GM21619 (cell line): Measurements from ENCODE around the gene FRS2.

Experiments
- ATAC-seq: cut with Tn5 transposase; IDR thresholded peaks from one replicate; pipeline ENCODE4 v1.9.1; 2021; ENCODE audit not compliant: unreplicated experiment

The FRS2 gene

DNA sequence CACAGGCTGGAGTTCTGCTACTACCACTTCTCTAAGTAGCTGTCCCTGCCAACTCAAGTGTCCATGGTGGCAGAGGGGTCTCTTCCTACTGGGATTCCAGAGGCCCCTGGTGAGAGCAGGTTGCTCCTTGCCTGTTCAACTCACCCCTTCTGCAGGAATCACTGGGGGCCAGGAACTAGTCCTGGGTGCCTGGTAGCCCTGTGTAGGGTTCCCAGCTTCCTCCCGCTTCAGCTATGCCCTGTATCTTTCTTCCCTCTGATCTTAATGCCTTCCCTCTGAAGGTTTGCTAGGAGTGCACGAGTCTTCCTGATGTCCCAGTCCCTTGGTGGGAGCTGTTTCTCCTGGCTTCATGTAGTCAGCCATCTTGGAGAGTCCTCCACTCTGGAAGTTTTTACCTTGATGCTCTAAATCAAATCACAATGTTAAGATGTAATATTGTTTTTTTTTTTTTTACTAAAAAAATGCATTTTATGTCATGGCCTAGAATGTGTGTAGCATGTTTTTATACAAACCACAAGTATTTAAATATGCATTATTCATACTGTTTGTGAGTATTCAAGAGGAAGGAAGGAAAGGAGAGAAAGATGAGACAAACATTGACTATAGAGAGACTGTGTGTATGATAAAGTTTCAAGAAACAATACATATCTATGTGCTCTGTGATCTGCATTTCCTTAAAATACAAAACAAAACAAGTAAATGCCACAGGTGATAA is 54.7 kb downstream of the FRS2 start:
- ATAC-seq = no peak

DNA sequence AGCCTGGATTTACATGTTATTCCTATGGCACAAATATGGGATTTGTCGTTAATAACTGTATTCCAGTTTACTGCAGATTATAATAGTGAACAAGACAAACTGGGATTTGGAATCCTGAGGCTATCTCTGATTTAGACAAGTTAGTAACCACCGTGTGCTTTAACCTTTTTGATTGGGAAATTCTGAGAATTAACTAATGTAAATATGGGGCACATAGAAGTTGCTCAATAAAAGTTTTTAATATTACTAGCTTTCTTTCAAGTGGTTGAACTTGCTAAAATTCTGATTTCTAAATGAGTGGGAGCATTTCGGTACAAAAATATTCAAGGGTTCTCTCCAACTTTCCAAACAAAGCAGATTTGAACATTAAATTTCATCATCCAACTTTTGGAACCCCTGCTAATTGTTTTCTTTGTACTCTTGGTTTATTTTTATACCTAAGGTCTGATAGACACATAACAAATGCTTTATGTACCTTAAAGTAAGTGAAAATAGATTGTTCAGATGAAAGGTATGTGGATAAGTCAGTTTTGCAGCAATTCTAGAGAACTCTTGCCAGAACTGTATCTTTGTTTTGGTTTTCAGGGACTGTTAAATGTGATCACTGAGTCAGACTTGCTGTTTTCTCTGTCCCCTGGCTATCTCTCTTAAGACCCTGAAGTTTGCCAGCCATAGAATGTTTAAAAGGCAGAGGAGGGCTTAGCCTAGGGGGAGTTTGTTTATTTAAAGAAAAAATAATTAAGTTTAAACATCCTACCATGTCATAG is 57.5 kb downstream of the FRS2 start:
- no peak for ATAC-seq

DNA sequence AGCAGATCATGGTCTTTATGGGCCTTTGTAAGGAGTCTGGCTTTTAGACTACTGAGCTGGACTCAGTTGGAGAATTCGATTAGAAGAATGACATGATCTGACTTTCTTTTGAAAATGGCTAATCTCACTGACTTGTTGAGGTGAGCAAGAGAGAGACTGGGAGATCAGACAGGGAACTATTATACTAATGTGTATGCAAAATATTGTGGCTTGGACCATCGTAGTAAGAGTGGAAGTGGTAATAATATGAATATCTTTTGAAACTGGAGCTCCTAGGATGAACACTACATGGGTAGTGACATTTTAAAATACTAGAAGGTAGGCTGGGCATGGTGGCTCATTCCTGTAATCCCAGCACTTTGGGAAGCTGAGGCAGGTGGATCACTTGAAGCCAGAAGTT is 58.8 kb downstream of the FRS2 start:
- no peak for ATAC-seq

DNA sequence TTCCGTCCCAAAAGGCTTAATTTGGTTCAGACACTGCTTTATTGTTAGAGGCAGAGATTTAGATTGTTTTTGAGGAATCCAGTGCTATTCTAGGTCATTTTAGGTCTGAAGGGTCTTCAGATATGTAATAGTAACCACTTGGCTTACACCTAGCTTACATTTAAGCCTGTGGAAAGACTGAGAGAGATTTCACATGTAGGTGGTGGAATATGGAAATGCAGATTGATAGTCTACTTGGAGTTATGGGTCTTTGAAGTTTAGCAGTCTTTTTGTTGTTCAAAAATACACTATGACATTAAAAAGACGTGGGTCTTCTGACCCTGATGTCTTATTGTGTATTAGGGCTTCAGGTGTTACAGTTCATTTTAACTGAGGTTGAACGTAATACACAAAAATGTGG is 63.7 kb downstream of the FRS2 start:
- no peak for ATAC-seq

DNA sequence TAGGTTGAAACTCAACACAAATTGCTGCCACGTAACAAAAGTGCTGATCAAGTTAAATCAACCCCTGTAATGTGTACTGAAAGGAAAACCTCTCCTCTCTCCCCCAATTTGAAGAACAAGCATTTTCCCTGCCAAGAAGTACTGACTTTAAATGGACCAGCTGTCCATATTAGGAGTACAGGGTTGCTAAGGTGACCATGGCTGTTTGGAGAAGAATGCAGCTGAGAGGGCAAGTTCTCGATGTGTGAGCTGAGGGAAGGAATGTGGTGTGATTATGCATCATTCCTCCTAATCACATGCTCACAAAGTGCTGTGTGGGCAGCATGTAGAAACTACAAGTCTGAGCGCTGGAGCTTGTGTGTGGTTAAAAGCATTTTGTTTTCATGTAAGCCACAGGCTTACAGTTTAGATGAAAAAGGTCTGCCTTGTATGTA is 64.2 kb downstream of the FRS2 start:
- ATAC-seq = peak; percentile 89

DNA sequence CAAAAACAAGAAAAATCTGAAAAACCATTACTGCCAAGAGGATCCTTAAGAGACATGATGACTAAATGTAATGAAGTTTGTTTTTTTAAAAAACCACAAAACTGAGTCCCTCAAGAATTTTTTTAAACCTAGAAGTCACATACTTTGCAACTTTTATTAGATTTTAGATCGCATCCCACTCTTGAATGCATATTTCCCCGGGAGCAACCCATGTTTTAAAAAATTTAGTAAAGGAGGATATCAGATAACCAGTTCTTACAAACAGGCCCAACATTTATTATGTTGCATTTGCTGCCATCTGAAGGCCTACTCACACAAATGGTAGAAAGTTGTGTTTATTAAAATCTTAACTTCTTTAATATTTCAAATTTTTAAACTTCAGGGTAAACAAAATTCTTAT is 70.8 kb downstream of the FRS2 start:
- ATAC-seq = no peak

DNA sequence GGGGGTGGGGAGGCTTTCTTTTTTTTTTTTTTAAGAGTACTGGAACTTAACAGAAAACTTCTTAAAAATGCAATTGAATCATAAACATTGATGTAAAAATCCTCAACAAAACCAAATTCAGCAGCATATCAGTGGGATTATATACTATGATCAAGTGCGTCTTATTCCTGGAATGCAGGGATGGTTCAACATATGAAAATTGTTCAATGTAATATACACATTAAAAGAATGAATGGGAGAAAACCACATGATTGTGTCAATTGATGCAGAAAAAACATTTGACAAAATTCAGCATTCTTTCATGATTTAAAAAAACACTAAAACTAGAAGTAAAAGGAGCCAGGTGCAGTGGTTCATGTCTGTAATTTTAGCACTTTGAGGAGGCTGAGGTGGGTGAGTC is 73.9 kb downstream of the FRS2 start:
- no peak for ATAC-seq

DNA sequence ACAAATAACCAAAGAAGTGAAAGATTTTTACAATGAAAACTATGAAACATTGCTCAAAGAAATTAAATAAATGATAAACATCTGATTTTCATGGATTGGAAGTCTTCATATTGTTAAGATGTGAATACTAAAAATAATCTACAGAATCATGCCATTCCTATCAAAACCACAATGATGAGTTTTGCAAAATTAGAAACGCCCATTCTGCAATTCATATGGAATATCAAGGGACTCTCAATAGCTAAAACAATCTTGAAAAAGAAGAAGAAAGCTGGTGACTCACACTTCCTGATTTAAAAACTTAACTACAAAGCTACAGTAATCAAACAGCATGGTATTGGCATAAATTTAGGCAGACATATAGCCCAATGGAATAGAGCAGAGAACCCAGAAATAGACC is 74.9 kb downstream of the FRS2 start:
- ATAC-seq = no peak

DNA sequence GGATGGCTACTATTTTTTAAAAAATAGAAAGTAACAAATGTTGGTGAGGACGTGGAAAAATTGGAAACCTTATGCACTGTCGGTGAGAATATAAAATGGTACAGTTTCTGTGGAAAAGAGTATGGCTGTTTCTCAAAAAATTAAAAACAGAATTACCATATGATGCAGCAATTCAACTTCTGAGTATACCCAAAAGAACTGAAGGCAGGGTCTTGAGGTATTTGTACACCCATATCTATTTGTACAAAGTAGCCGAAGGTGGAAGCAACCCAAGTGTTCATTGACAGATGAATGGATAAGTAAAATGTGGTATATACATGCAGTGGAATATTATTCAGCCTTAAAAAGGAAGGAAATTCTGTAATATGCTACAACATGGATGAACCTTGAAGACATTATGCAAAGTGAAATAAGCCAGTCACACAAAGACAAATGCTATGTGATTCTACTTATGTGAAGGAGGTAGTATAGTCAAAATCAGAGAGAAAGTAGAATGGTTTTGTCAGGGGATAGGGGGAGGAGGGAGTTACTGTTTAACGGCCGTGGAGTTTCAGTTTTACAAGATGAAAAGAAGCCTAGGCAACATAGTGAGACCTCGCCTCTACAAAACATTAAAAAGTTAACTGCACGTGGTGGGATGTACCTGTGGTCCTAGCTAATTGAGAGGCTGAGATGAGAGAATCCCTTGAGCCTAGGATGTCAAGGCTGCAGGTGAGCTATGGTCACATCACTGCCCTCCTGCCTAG is 76.7 kb downstream of the FRS2 start:
- ATAC-seq = peak; percentile 87

DNA sequence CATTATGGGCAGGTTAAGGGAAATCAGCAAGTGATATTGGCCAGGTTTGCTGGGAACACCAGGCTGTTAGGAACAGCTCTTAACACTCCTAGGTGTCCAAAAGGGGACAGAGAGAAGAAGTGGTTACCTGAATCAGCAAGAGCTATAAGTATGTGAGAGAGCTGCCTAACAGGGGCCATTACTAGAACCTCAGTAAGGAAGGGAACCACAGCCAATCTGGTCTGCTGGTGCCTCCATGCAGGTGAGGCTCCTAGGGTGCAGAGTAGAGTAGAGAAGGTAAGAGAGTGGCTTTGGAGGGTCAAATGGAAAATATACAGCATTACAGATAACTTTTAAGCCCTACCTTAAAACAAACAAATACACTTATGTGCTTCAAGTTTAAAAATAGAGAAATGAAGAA is 78.5 kb downstream of the FRS2 start:
- ATAC-seq = no peak

DNA sequence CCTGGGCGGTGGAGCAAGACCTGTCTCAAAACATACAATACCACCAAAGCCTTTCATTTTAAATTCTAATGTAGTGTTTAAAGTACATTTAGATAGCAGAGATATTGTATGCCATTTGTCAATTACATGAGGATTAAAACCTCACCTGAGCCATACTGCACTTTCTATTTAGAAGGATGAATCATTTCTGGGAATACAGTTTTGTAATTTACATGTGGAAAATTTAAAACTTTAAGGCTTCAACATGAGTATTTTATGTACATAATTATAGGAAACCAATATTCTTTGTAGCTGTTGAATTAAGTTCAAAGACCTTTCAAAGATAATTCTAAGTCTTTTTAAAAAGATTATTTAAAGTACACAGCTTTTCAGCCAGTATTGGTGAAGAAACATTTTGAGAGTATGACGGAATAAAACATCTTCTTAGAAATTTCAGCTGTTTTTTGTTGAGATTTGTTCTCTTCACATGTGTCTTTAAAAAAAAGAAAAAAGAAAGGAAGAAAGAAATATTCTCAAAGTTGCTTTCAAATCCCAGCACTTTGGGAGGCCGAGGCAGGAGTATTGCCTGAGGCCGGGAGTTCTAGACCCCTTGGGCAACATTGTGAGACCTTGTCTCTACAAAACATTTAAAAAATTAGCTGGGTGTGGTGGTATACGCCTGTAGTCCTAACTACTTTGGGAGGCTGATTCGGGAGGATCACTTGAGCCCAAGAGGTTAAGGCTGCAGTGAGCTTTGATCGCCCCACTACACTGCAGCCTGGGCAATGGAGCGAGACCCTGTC is 80.6 kb downstream of the FRS2 start:
- no peak for ATAC-seq

DNA sequence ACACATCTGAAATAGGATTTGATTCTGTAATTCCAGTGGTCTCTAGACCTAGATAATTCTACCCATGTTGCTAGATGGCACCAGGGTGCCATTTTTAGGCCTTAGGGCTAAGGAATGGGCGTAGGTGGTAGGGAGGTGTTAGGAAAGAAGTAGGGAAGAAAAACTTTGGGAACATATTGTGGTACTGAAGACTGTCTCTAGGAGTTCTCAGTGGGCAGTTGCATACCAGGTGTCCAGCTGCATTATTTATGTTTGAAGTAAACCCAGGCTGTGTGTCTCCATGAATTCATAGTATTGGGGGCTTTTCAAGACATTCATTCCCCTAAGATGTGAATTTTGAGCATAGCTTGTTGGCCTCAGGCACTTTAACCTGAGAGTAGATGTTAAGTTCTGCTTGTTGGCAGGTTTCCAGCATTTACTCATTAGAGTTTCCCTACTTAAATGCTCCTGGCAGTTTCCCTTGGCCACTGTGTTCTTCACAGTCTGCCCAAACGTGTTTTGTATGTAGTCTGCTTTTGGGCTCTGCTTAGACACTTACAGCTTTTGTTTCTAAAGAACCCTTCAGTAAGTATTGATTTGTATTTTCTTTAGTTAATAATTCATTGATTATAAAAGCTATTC is 83.5 kb downstream of the FRS2 start:
- ATAC-seq = no peak

DNA sequence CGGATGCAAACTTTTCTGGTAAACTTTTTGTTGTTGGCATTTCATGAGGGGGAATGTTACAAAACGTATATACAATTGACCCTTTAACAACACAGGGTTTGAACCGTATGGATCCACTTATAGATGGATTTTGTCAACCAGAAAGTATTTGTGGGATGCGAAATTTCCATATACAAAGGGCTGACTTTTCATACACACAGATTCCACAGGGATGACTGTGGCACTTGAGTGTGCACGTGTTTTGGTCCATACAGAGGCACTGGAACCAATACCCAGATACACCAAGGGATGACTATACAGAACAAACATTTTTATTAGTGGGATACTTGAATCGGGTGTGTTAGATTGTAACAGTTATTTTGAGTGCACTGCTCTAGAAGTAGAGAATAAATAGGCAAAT is 85.3 kb downstream of the FRS2 start:
- no peak for ATAC-seq

DNA sequence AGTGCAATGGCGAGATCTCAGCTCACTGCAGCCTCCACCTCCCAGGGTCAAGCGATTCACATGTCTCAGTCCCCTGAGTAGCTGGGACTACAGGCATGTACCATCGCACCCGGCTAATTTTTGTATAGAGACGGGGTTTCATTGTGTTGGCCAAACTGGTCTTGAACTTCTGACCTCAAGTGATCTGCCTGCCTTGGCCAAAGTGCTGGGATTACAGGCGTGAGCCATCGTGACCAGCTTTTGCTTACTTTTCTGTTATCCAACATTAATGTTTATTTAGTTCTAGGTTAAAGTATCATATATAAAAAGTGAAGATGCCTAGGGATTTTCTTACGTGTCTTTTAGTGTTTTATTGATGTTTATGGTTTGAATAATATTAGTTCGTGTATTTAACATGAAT is 86.2 kb downstream of the FRS2 start:
- no peak for ATAC-seq

DNA sequence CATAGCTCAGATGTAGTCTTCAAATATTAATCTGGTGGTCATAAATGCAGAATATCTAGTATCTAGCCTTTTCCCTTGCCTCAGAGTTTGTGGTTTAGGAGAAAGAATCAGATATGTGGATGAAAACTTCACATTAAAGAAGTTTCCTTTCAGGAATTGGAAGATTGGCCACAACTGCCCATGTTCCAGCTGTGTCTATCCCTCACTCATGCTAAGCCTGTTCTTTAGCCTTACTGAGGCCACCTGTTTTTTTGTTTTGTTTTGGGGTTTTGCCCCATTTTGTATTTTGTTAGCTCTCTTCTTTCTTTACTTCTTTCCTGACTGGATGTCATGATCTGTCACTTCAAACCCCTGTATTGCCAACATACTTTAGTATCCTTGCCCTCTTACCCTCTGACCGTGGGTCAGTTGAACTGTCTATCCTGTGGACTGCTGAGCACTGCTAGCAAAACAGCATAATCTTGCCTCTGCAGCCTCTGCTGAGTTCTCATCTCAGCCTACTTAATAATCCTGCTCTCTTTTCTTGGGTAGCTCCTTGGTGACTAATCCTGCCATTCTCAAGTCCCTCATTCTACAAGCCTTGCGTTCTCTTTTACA is 93.1 kb downstream of the FRS2 start:
- ATAC-seq = no peak

DNA sequence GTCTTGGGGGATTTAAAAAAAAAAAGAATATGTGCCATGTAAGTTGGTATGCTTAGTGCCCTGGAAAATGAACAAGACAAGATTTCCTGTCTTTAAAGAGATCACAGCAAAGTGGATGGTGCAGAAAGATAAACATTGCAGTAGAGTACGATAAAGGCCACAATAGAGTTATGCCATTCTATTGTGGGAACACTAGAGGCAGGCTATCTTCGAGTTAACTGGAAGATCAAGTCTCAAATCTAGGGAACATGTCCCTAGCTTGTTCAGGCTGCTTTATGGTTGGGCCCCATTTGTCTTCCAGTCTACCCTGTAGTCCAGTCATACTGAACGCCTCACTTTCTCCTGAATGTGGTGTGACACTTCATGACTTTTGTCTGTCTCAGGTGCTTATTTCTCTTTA is 96.4 kb downstream of the FRS2 start:
- ATAC-seq = no peak

DNA sequence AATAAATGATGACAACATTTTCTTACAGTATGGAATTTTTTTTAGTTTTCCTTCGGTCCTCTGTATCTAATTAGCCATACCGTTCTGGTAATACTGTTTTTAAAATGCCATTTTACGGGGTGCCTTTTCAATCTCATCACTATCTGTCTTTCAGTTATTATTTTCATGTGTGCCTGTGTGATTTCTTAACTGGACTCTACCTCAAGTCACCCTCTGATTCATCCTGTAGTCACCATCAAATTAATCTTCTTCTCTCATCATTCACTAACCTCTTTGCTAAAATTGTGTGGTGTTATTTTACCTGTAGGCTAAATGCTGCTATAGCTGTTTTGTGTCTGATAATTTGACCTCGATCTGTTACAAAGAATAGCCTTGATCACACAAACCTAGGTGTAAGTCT is 99.0 kb downstream of the FRS2 start:
- ATAC-seq = no peak

DNA sequence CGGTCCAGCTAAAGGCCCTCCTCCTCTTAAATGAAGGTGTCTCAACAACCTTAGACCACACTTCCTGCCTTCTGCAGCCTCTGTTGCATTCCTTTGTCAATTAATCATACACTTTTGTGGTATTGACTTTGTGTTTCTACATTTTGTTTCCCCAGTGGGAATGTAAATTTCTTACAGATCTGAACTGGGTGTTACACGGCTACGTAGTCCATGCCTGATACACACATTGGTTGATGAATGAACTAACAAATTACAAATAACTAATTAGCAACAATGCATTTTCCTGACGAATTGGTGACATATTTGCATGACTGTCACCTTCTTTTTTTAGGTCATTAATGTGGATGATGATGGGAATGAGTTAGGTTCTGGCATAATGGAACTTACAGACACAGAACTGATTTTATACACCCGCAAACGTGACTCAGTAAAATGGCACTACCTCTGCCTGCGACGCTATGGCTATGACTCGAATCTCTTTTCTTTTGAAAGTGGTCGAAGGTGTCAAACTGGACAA is 99.9 kb downstream of the FRS2 start:
- ATAC-seq = no peak

DNA sequence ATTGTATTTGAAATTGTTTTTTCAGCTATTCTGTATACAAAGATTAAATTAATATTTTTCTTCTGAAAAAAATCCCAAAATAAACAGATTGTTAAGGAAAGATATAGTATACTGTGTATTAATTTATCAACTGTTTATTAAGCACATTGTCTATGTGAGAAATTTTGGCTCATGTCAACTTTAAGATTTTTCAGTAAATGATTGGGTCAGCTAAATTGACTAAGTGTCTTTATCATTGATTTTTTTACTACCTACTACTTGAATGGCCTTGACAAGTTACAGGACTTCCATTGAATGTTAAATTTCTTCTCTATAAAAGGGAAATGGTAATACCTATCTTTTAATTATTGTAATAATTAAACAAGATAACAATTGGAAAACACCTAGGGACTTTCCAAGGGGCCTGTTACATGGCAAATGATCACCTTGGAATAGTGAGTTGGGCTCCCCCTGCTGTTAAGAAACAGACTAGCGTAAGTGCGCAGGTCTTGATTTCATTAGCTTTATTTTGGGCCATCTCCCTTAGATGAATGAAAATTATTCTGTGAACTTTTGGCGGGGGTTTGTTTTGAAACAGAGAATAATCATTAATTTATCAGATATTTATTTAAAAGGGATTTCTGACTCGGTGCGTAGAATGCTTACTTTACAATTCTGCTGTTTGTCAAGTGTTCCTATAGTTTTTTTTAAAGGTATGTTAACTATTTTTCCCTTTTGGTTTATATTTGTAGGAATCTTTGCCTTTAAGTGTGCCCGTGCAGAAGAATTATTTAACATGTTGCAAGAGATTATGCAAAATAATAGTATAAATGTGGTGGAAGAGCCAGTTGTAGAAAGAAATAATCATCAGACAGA is 100.6 kb downstream of the FRS2 start:
- ATAC-seq = peak; percentile 69
